NOMO-1 (cell line): ENCODE data around the gene SLC9A7.
"Not testable (repeated sequence)": the region's sequence is repeated elsewhere in the genome, so short reads cannot be mapped to it uniquely, and the experiment has no call there.

ENCODE experiments used
- DNase-seq, 2 experiments: peaks; one replicate each; lab custom pipeline; 2025; ENCODE audit not compliant: unreplicated experiment in 2 of 2; lab: John Stamatoyannopoulos, UW

Gene SLC9A7

DNA sequence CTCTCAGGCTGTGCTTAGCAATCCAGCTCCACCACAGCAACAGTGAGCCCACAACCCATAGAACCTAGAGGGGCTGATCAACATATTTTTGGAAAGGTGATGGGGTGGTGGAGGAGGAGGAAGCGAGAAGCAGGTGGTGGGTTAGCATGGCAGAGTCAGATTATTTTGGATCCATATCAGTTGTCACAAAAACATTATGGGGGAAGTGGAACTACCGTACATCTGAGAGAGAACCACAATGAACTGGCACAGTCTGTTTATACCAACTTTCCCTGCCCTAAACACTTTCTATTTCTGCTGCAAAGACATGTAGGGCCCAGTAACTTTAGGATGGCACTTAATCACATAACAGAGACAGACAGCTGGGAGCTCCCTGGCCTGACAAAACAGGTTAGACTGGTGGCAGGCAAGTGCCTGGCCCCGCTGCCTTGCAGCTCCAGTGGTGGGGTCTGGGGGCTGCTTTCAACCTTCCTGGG is 4.3 kb downstream of the SLC9A7 start:
- peak in 1 of 2 experiments; percentile 24 for DNase-seq

DNA sequence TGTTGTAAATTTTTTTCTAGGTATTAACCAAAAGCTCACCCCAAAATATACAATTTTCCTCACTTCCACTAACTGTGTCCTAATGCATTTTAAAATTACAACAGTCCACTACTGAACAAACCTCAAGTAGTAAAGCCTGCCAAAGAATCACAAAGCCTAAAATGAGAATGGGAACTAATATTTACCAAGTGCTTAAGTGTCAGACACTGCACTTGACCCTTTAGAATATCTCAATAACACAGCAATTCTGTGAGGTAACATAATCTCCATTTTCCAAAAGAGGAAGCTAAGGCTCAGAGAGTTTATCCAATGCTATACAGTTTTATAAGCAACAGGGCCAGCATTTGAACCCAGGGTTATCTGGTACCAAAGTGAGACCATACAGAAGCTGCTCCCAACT is 4.9 kb downstream of the SLC9A7 start:
- DNase-seq: peak in 1 of 2 experiments; percentile 19

DNA sequence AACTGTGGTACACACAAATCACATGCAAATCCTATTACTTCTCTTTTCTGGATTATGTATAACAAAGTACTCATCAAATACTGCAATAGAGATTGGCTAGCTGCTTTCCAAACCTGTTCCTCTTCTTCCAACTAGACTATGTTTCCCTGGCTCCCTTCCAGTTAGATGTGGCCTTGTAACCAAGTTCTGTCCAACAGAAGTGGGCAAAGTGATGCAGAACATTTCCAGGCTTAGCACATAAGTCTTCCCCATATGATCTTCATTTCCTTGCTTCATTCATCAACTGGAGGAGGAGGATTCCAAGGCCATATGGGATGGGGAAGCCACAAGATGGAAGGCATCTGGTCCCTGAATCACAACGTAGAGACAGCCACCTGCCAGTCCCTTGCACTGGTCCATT is 8.0 kb downstream of the SLC9A7 start:
- DNase-seq: no peak

DNA sequence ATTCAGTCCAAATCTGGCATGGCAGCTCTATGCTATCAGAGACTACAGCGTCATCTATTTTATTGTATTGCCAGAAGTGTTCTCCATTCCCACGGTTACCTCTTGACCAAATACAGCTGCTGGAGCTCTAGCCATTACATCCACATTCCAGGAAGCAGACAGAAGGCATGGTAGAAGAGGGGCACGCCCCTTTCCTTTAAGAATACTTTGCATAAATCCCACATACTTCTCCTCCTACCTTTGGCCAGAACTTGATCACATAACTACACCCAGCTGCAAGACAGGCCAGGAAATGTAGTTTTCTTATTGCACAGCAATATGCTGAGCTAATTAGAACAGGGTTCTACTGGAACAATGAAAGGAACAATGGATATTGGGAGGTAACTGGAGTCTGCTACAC is 14.9 kb downstream of the SLC9A7 start:
- DNase-seq: no peak

DNA sequence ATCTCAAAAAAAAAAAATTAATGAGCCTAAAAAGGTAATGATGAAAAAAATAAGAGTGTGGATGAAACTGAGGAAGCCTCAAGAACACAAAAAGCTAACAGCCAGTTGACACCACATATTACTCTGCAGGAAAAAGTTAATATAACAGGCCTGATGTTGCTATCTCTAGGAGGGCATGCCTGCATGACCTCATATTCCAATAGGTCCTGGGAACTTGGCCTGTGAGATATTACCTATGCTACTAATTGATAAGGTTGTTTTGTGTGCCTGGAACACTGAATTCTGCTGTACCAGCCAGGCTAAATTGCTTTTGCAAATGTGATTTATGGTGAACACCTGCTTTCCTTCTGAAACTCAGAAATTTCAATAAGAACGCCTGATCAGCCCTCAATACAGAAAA is 15.9 kb downstream of the SLC9A7 start:
- no peak for DNase-seq

DNA sequence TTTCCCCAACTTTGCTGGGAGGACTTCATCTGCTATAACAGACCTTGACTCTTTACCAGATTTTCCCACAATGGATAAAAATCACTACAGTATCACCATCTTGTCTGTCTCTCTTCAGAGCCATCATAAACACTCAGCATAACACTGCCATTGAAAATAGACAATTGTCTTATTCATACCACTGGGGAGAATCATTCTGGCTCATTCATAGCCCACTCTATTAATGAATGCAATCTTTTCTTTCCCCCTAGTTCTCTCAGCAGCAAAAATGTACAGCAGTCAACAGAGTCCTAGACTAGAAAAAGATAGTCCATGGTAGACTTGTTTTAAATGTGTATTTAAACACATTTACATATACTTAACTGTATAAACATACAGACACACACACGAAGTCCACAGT is 19.2 kb downstream of the SLC9A7 start:
- no peak for DNase-seq

DNA sequence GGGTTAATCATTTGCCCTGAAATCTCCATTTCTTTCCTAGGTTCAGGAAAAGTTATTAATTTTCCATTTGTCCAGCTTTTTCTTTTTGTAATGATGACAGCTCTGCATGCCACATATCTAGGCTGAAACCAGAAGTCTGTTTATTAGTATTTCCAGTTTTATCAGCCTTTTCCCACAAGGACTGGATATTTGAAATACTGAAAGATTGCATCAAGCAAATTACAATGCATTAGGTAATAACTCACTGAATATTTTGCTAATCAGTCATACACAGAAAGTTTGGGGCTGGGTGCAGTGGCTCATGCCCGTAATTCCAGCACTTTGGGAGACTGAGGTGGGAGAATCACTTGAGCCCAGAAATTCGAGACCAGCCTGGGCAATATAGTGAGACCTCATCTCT is 21.5 kb downstream of the SLC9A7 start:
- no peak for DNase-seq

DNA sequence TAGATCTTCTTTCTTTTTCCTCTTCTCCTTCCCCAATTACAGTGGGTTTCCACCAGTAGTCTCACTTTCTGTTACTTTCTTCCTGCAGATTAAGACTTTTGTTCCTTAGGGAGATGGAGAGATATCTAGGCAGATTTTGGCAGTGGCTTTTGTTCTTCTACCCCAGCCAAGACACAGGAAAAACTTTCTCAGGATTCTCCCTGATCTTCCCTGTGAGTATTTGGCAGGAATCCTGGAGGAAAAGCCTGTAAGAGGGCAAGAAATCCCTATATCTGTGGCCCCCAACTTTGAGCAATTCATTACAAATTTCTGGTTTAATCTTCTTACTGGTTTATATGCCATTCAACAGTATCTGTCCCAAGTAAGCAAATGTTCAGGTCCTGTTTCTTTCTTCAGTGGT is 21.9 kb downstream of the SLC9A7 start:
- no peak for DNase-seq

DNA sequence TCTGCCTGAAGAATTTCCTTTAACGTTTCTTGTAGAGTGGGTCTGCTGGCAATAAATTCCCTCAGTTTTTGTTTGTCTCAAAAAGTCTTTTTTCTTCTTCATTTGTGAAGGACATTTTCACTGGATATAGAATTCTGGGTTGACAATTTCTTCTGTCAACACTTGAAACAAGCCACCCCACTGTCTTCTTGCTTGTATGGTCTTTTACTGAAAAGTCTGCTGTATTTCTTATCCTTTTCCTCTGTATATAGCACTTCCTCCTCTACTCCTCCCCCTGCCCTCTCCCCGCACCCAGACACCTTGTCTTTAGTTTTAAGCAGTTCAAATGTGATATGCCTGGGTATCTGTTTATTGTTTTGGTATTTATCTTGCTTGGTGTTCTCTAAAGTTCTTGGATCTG is 23.3 kb downstream of the SLC9A7 start:
- no peak for DNase-seq

DNA sequence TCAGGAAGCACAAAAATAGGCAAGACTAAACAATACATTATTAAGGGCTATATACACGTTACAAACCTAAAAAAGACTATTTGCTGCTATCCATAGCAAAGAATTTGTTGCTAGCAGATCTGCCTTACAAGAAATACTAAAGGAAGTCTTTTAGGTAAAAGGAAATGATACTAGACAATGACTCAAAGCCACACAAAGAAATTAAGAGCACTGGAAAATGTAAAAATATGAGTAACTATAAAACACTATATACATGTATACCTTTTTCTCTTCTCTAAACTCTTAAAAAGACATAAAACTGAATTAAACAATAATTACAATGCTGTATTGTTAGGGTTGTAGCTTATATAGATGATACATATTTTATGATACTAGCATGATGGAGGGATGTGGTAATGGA is 25.7 kb downstream of the SLC9A7 start:
- DNase-seq: no peak

DNA sequence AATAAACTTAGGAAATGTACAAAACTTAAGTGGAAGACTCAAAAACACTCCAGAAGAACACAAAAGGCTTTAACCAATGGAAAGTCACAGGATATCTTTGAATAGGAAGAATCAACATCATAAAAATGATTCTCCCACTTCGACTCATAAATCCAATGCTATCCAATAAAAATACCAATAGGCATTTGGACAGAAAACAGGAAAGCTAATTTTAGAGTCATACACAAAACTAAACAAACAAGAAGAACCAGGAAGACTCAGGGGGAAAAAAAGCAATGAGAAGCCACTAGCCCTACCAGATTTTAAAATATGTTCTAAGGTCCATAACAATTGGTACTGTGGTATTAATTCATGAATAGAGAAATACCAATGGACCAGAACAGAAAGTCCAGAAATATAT is 28.2 kb downstream of the SLC9A7 start:
- no peak for DNase-seq

DNA sequence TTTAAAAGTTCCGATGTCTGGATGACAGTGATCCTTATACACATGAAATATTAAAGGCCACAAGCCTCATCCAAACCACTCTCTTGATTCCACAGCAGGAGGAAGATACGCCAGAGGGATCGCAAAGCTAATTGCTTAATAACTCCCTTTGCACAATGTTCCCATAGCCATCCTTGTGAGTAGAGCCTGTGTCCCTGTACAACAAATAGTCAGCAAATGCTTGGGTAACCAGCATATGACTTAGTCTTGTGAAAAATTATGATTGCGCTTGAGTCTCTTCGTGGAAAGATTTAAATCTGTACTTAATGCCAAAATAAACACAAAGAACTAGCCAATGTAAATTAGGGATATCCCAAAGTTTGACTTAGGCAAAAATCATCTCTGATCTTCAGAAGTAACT is 31.5 kb downstream of the SLC9A7 start:
- DNase-seq: no peak

DNA sequence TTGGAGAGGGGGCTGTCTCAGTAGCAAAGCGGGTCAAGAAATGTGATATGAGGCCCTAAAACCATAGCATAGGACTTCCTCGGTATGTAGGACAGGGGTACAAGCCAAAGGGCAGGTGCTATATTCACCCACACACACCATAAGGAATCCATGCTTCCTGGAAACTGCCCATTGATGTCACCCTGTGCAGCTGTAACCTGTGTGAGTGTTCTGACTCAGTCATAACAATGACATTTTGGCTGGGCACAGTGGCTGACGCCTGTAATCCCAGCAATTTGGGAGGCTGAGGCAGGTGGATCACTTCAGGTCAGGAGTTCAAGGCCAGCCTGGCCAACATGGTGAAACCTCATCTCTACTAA is 35.4 kb downstream of the SLC9A7 start:
- not testable (repeated sequence) for DNase-seq

DNA sequence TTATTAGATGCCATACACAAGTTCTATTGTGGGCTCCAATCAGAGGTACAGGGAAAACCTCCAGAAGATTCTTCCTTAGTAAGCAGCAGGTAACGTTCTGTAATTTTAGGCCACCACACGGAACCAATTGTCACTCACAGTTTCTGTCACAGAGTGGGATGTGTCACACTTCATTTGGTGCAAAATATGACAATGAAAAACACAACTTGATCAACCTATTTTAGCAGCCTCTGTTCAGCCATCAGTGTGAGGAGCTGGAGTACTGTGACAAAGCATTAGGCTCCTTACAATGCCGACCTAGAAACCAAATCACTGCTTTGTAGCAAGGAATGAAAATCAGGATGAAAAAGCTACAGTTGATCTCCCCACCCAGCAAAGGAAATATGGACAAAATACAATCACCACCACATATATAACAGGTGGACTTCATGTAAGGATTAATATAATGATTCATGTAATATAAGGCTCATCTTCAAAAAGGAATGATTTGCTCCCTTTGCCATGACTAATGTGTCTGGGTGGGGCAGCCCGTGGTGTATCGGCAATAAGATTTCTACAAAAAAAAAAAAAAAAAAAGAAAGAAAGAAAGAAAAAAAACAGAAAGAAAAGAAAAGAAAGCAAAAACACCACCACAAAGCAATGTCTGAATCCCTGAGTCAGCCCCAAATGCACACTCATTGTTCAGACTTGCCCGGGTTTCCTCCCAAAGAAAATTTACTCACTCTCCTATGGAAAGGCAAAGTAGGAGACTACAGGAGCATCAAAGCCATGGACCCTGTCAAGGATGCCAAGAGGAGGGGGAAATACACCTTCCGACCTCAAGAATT is 36.0 kb downstream of the SLC9A7 start:
- DNase-seq: no peak

DNA sequence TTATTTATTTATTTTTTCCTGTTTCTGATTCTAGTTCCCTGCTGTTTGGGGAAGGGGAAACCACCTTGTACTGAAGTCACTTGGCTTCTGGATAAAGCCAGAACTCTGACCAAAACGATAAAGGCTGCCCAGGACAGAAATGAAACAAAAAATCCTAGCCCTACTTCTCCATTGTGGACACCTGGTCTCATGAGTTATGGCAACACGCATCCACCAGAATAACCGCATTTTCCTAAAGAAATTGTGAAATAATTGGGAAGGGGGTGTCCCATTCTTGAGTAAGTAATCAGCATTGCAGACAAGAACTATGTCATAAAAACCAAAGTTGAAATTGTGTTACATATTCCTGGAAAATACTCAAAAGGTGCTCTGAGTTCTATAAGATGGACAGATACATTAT is 42.1 kb downstream of the SLC9A7 start:
- no peak for DNase-seq

DNA sequence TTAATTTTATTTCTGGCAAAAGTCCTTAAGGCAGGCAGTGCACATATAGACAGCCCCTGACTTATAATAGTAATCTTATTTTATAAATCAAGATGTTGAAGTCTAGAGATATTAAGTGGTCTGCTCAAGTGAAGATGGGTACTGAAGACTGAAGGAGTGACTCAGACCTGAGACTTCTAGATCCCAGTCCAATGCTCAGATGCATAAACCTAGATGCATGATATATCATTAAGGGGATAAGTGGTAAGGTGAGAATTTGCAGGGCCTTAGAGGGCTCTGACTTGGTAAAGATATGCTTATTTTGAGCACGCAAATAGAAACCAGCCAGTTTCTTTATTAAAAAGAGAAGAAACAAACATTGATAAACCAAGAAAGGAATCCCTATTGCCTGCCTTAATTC is 42.9 kb downstream of the SLC9A7 start:
- DNase-seq: no peak

DNA sequence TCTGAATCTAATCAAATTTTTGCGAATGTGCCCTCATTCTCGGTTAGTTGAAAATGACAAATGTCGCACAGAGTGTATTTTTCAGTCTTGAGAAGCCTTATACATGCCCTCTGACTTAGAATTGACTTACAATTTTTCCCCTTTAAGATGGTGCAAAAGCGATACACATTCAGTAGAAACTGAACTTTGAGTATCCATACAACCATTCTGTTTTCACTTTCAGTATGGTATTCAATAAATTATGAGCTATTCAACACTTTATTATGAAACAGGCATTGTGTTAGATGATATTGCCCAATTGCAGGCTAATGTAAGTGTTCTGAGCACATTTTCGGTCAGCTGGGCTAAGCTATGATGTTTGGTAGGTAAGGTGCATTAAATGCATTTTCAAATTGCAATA is 43.4 kb downstream of the SLC9A7 start:
- peak; percentile 32 to 73 for DNase-seq

DNA sequence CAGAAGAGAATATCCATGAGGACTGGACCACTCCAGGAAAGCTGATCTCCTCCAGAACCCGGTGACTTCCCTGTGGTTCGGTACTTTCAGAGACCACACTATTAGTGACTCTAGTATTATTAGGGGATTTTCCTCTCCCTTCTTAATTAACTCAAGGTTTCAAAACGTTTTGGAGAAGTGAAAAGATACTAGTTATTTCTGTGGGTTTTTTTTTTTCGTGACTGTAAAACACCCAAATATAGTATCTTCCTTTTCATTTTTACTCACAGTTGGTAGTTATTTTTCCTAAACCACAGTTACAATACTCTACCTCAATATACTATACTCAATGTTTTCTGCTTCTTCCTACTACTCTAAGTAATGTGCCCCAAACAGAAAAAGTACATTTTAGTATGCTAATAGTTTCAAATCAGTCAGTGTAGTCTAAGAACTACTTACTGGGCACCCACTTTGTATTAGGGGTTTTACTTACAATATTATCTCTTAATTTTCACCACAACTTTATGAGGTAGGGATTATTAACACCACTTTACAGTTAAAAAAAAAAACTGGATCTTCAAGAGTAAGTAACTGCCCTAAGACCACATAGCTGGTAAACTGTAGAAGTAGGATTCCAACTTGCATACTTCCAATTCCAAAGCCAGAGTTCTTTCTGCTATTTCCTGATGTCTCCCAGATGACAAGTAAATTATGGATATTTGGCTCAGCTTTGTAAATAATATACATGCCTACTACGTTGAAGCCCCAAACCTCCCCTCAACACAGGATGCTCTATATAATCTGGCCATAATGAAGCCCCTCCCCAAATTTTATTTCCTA is 45.0 kb downstream of the SLC9A7 start:
- DNase-seq: peak in 1 of 2 experiments; percentile 10

DNA sequence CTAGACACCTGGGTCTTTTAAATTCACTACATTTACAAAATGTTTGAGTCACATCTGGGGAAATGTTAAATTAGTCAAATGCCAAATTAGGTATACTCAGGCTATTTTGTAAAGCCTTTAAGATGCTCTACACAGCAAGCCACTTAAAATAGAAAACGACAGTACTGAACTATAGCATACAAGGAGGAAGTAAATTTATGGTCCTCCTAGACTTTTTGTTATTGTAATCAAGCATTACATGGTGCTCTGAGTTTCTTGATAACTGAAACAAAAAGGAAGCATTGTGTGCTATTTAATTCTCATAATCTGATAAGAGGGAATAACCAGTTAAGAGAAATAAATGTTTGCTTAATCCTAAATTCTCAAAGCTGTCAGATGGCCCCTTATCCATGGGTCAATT is 46.2 kb downstream of the SLC9A7 start:
- DNase-seq: peak in 1 of 2 experiments; percentile 31

DNA sequence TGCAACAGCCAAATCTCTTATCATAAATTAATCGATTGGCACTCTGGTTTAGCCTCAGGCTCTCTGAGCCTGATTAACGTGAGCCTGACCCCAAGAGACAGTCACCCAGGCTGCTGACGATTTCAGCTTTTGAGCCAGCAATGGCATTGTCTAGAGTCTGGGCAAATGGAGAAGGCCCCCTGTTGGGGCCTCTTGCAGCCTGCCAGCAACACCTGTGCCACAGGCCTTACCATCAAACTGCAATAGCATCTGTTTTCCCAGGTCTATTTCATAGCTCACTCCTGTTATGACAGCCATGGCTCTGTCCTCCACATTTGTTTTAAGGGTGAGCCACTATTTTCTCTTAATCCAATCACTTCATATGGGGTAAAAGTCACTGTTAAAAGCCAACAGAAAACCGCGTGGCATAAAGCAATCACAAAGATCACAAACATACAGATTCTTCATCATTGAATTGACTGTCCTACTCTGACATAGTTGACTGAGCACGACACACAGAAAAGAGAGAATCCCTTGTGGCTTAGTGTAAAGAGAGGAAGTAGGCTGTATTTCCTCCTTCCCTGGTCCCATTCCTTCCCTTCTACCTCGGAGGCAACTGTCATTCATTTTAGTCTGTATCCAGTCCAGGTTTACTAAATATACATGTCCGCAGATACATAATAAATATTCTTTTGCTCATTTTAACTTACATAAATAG is 47.8 kb downstream of the SLC9A7 start:
- no peak for DNase-seq

DNA sequence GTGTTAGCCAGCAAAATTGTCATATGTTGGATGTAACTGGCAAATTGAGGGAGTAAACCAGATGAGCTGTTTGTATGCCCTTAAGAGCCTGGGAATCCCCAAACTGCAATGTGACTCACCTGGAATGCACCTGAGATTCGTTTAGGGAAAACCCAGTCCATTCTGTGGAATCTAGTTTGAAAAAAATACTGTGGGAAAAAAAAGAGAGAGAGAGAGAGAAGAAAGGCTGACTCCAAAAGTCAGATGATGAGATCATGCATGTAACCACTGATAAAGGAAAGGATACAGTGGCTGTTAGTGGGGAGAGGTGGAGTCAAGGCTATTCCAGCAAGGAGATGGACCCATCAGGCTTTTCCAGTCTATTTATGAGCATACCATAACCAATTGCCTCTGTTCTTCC is 48.5 kb downstream of the SLC9A7 start:
- DNase-seq: no peak
